ENCODE data around the gene PHETA1.
"Not testable (repeated sequence)": the region's sequence is repeated elsewhere in the genome, so short reads cannot be mapped to it uniquely, and the experiment has no call there.

GRCh38 chr12:111399741-111400404 is 31.0 kb upstream of the PHETA1 start:
- TF ChIP-seq, protein P1, sequence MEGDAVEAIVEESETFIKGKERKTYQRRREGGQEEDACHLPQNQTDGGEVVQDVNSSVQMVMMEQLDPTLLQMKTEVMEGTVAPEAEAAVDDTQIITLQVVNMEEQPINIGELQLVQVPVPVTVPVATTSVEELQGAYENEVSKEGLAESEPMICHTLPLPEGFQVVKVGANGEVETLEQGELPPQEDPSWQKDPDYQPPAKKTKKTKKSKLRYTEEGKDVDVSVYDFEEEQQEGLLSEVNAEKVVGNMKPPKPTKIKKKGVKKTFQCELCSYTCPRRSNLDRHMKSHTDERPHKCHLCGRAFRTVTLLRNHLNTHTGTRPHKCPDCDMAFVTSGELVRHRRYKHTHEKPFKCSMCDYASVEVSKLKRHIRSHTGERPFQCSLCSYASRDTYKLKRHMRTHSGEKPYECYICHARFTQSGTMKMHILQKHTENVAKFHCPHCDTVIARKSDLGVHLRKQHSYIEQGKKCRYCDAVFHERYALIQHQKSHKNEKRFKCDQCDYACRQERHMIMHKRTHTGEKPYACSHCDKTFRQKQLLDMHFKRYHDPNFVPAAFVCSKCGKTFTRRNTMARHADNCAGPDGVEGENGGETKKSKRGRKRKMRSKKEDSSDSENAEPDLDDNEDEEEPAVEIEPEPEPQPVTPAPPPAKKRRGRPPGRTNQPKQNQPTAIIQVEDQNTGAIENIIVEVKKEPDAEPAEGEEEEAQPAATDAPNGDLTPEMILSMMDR (conservative IDR thresholded peaks at IDR 0.05; ENCODE audit: low read depth in 2 of 2), result not testable (repeated sequence)
- not testable (repeated sequence) for TF ChIP-seq EZH2 (IDR thresholded peaks at IDR 0.05; ENCODE audit: low read depth, unreplicated experiment); POLR2AphosphoS5 (IDR thresholded peaks at IDR 0.05; ENCODE audit: low read depth); EZH2phosphoT487 (IDR thresholded peaks at IDR 0.05; ENCODE audit: unreplicated experiment); JUNB (IDR thresholded peaks at IDR 0.05; ENCODE audit: unreplicated experiment); CREB1 (CRISPR knock-in tag; IDR thresholded peaks at IDR 0.05; ENCODE audit: low read depth); NANOG (IDR thresholded peaks at IDR 0.05; ENCODE audit: borderline replicate concordance); ZNF114 (CRISPR knock-in tag; IDR thresholded peaks at IDR 0.05); ZNF331 (CRISPR knock-in tag; IDR thresholded peaks at IDR 0.05; ENCODE audit: low read depth); STAT1 (IDR thresholded peaks at IDR 0.05; ENCODE audit: unreplicated experiment); ZNF462 (CRISPR knock-in tag; IDR thresholded peaks at IDR 0.05)
- TF ChIP-seq, protein P2, sequence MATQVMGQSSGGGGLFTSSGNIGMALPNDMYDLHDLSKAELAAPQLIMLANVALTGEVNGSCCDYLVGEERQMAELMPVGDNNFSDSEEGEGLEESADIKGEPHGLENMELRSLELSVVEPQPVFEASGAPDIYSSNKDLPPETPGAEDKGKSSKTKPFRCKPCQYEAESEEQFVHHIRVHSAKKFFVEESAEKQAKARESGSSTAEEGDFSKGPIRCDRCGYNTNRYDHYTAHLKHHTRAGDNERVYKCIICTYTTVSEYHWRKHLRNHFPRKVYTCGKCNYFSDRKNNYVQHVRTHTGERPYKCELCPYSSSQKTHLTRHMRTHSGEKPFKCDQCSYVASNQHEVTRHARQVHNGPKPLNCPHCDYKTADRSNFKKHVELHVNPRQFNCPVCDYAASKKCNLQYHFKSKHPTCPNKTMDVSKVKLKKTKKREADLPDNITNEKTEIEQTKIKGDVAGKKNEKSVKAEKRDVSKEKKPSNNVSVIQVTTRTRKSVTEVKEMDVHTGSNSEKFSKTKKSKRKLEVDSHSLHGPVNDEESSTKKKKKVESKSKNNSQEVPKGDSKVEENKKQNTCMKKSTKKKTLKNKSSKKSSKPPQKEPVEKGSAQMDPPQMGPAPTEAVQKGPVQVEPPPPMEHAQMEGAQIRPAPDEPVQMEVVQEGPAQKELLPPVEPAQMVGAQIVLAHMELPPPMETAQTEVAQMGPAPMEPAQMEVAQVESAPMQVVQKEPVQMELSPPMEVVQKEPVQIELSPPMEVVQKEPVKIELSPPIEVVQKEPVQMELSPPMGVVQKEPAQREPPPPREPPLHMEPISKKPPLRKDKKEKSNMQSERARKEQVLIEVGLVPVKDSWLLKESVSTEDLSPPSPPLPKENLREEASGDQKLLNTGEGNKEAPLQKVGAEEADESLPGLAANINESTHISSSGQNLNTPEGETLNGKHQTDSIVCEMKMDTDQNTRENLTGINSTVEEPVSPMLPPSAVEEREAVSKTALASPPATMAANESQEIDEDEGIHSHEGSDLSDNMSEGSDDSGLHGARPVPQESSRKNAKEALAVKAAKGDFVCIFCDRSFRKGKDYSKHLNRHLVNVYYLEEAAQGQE (IDR thresholded peaks at IDR 0.05; ENCODE audit: unreplicated experiment), result not testable (repeated sequence)
- TF ChIP-seq, protein P3, sequence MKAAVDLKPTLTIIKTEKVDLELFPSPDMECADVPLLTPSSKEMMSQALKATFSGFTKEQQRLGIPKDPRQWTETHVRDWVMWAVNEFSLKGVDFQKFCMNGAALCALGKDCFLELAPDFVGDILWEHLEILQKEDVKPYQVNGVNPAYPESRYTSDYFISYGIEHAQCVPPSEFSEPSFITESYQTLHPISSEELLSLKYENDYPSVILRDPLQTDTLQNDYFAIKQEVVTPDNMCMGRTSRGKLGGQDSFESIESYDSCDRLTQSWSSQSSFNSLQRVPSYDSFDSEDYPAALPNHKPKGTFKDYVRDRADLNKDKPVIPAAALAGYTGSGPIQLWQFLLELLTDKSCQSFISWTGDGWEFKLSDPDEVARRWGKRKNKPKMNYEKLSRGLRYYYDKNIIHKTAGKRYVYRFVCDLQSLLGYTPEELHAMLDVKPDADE (IDR thresholded peaks at IDR 0.05), result not testable (repeated sequence)

All from GM23338 (cell line).